CD4-positive, alpha-beta memory T cell (primary cell): Measurements from ENCODE around the gene EMC10. TPM values are rescaled to one million over a fixed set of nuclear protein-coding genes. Genes with fewer than 3 reads are reported as not detected.
"Not testable (repeated sequence)": the region's sequence is repeated elsewhere in the genome, so short reads cannot be mapped to it uniquely, and the experiment has no call there.

Experiments used
- CTCF ChIA-PET: fragments of 350-600 bp; sonication (Branson Sonifier 250); formaldehyde crosslinking; loops from one replicate; lab custom pipeline; 2021; ENCODE audit warnings: inconsistent platforms; ENCODE audit not compliant: partially characterized antibody; lab: Charles Lee
- POLR2A ChIA-PET: fragments of 350-600 bp; sonication (Branson Sonifier 250); formaldehyde crosslinking; loops from one replicate; lab custom pipeline; 2021; ENCODE audit not compliant: partially characterized antibody; lab: Charles Lee
- DNase-seq, 5 donors: peaks; one replicate each; pipeline versions ENCODE4 v3.0.0 to v3.0.0-alpha.2; 2020 to 2022; ENCODE audit warnings: mixed read lengths in 1 of 5
- H3K27ac ChIP-seq: one replicate; pipeline ENCODE4 v1.7.0; 2013; ENCODE audit warnings: low read depth, low read length
- H3K27me3 ChIP-seq: 2 replicates; pipeline ENCODE4 v1.7.0; 2013; ENCODE audit warnings: mild to moderate bottlenecking, low read length, moderate library complexity; ENCODE audit not compliant: insufficient read depth
- H3K36me3 ChIP-seq: 2 replicates; pipeline ENCODE4 v1.7.0; 2013; ENCODE audit warnings: mild to moderate bottlenecking, low read length, moderate library complexity; ENCODE audit not compliant: insufficient read depth
- H3K4me1 ChIP-seq: 2 replicates; pipeline ENCODE4 v1.7.0; 2013; ENCODE audit warnings: mild to moderate bottlenecking, low read length, moderate library complexity; ENCODE audit not compliant: insufficient read depth
- H3K4me3 ChIP-seq, 2 donors: one replicate each; pipeline ENCODE4 v1.7.0; 2013; ENCODE audit warnings: low read length in 2 of 2, mild to moderate bottlenecking in 1 of 2
- H3K9me3 ChIP-seq, 2 donors: one replicate each; pipeline ENCODE4 v1.7.0; 2013; ENCODE audit warnings: low read length in 2 of 2, control low read depth in 1 of 2; ENCODE audit not compliant: control insufficient read depth in 1 of 2
- H3K27ac Mint-ChIP-seq, 7 donors: one replicate each; pipeline ENCODE4 v1.8.0; 2020 to 2021; ENCODE audit warnings: mixed read lengths in 7 of 7, mild to moderate bottlenecking in 6 of 7, inconsistent platforms in 3 of 7, moderate library complexity in 3 of 7
- H3K27me3 Mint-ChIP-seq, 2 donors: one replicate each; pipeline ENCODE4 v1.8.0; 2020 to 2021; ENCODE audit warnings: mixed read lengths in 2 of 2
- H3K36me3 Mint-ChIP-seq, 2 donors: one replicate each; pipeline ENCODE4 v1.8.0; 2020 to 2021; ENCODE audit warnings: mixed read lengths in 2 of 2, inconsistent platforms in 1 of 2, mild to moderate bottlenecking in 1 of 2
- H3K4me1 Mint-ChIP-seq, 4 donors: one replicate each; pipeline ENCODE4 v1.8.0; 2020 to 2021; ENCODE audit warnings: mixed read lengths in 4 of 4, mild to moderate bottlenecking in 1 of 4
- H3K4me3 Mint-ChIP-seq, 8 donors: one replicate each; pipeline ENCODE4 v1.8.0; 2020 to 2021; ENCODE audit warnings: mixed read lengths in 8 of 8, mild to moderate bottlenecking in 7 of 8, moderate library complexity in 6 of 8, inconsistent platforms in 3 of 8
- H3K9me3 Mint-ChIP-seq, 8 donors: one replicate each; pipeline ENCODE4 v1.8.0; 2020 to 2021; ENCODE audit warnings: mixed read lengths in 8 of 8, mild to moderate bottlenecking in 5 of 8, inconsistent platforms in 3 of 8, moderate library complexity in 1 of 8
- intact Hi-C: fragments of 100-400 bp; cut with micrococcal nuclease; formaldehyde crosslinking; loops from one replicate; pipeline ENCODE4 v1.15.1; 2023
- polyA plus RNA-seq, 2 donors: library from polyadenylated mRNA; unstranded; fragments of 300-500 nt; fragmentation: Illumina TruSeq; gene quantifications; one replicate each; pipeline ENCODE4 v1.2.3, GENCODE V29; 2021
- total RNA-seq, 2 experiments: library from RNA; stranded (reverse); gene quantifications; one replicate each; pipeline ENCODE4 v1.2.3, GENCODE V29; 2021

The EMC10 gene
- total and polyA plus RNA-seq, 4 experiments from 2014 or later, result 7.8 to 92.6 (median 46.9) TPM

- H3K27me3 Mint-ChIP-seq, result peaks cover 6 to 22% of the 10 kb centered on the region in 2 donors
- intact Hi-C loops, H3K9me3 ChIP-seq, H3K4me3 ChIP-seq, H3K36me3 Mint-ChIP-seq, H3K4me1 ChIP-seq, H3K27me3 ChIP-seq, H3K27ac ChIP-seq, POLR2A ChIA-PET, H3K36me3 ChIP-seq, H3K9me3 Mint-ChIP-seq, H3K4me1 Mint-ChIP-seq, H3K27ac Mint-ChIP-seq, H3K4me3 Mint-ChIP-seq, CTCF ChIA-PET, DNase-seq: not testable (repeated sequence)
These were observed 37.2 kb upstream of the EMC10 start for GRCh38 chr19:50439130-50439529.

DNA sequence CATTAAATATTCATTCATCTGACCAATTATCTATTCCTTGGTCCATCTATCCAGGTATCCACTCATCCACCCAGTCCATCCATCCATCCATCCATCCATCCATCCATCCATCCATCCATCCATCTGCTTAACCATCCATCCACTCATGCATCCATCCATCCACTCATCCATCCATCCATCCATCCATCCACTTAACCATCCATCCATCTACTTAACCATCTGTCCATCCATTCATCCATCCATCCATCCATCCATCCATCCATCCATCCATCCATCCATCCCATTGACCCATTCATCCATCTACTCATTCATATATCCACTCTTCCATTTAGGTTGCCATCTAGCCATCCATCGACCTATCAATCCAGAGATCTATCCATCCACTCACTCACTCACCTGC is 32.2 kb upstream of the EMC10 start:
- no peaks in the 10 kb centered on the region for H3K27me3 ChIP-seq
- POLR2A ChIA-PET, result no interaction called here
- H3K27ac ChIP-seq, result no peak overlapping the region
- H3K4me1 ChIP-seq, result no peaks in the 10 kb centered on the region
- Mint-ChIP-seq H3K4me1 (peaks cover 0 to 4% (median 1%) of the 10 kb centered on the region in 4 donors), H3K27me3 (peaks cover 10 to 24% of the 10 kb centered on the region in 2 donors), H3K36me3 (no peaks in the 10 kb centered on the region), H3K9me3 (peaks cover 0 to 4% (median 0%) of the 10 kb centered on the region in 8 donors), H3K4me3 (no peak overlapping the region), H3K27ac (no peak overlapping the region)
- intact Hi-C loops, result no loop called here
- H3K36me3 ChIP-seq, result no peaks in the 10 kb centered on the region
- H3K4me3 ChIP-seq, result no peak overlapping the region
- CTCF ChIA-PET, result no interaction called here
- H3K9me3 ChIP-seq, result no peaks in the 10 kb centered on the region
- no peak for DNase-seq

DNA sequence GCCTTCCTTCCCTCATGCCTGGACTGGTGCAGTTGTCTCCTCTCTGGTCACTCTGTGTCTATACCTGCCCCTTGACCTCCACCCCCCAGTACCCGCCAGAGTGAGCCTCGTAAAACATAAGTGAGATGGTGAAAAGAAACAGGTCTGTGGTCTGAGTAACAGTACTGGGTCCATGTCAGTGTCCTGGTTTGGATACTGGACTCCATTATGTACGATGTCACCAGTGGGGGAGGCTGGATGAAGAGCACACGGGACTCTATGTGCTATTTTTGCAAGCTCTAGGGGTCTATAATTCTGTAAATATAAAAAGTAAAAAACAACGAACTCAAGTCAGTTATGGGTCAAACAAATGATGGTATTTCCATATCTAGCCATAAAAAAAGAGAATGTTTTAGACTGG is 29.3 kb upstream of the EMC10 start:
- Histone ChIP-seq H3K27me3 (no peaks in the 10 kb centered on the region), H3K4me1 (no peaks in the 10 kb centered on the region), H3K9me3 (no peaks in the 10 kb centered on the region), H3K27ac (no peak overlapping the region), H3K4me3 (no peak overlapping the region), H3K36me3 (no peaks in the 10 kb centered on the region)
- Mint-ChIP-seq H3K4me1 (peaks cover 0 to 4% (median 1%) of the 10 kb centered on the region in 4 donors), H3K36me3 (no peaks in the 10 kb centered on the region), H3K9me3 (peaks cover 0 to 2% (median 0%) of the 10 kb centered on the region in 8 donors), H3K4me3 (no peak overlapping the region), H3K27ac (peak overlapping the region in 1 of 7 donors; percentile 46), H3K27me3 (peaks cover 6 to 19% of the 10 kb centered on the region in 2 donors)
- no peak for DNase-seq
- POLR2A ChIA-PET, result no interaction called here
- intact Hi-C loops, result no loop called here
- CTCF ChIA-PET, result no interaction called here

DNA sequence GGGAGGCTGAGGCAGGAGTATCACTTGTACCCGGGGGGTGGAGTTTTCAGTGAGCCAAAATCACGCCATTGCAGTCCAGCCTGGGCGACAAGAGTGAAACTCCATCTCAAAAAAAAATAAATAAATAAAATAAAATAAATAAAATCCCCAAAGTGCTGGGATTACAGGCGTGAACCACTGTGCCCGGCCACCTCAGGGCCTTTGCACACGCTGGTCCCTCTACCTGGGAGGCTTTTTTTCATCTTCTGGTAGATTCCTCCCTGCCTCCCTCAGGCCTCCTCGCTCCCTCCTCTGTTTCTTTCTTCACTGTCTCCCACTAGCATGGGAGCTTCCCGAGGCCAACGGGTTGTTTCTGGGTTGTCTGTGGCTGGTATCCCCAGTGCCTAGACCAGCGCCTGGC is 28.6 kb upstream of the EMC10 start:
- Mint-ChIP-seq H3K27me3 (peaks cover 6 to 19% of the 10 kb centered on the region in 2 donors), H3K9me3 (peaks cover 0 to 2% (median 0%) of the 10 kb centered on the region in 8 donors), H3K4me3 (no peak overlapping the region), H3K36me3 (no peaks in the 10 kb centered on the region), H3K4me1 (peaks cover 0 to 4% (median 1%) of the 10 kb centered on the region in 4 donors), H3K27ac (no peak overlapping the region)
- Histone ChIP-seq H3K36me3 (no peaks in the 10 kb centered on the region), H3K9me3 (no peaks in the 10 kb centered on the region), H3K4me1 (no peaks in the 10 kb centered on the region), H3K27ac (no peak overlapping the region), H3K4me3 (no peak overlapping the region), H3K27me3 (no peaks in the 10 kb centered on the region)
- no peak for DNase-seq
- intact Hi-C loops, result no loop called here
- POLR2A ChIA-PET, result no interaction called here
- CTCF ChIA-PET, result no interaction called here

DNA sequence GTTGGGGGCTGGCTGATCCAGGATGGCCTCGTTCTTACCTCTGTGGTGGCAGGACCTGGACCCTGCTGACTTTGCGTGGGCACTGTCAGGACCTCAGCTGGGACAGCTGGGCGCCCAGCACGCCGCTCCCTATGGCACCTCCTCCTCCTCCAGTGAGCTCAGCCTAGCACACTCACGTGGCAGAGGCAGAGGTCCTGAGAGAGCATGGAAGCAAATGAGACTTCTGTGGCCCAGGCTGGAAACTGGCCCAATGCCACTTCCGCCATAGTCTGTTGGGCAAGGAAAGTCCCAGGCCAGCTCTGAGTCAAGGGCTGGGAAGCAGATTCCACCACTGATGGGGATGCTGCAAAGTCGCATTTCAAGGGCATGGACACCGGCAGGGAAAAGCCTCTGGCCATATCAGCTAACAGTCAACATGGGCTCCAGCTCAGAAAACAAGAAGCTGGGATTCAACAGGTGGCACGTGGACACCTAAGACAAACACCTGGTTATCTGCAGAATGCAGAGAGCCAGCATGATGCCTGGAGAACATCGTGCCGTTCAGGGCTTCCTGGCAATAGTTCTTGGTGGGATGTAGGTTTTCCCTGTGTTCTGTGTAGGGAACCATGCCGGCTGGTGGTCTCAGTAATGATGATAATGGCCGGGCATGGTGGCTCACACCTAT is 26.9 kb upstream of the EMC10 start:
- intact Hi-C loops, result no loop called here
- H3K4me3 Mint-ChIP-seq, result no peak overlapping the region
- H3K36me3 ChIP-seq, result no peaks in the 10 kb centered on the region
- no peaks in the 10 kb centered on the region for H3K36me3 Mint-ChIP-seq
- CTCF ChIA-PET, result no interaction called here
- peaks cover 0 to 2% (median 0%) of the 10 kb centered on the region in 8 donors for H3K9me3 Mint-ChIP-seq
- no peak overlapping the region for H3K27ac ChIP-seq
- H3K4me1 ChIP-seq, result no peaks in the 10 kb centered on the region
- POLR2A ChIA-PET, result no interaction called here
- H3K27me3 ChIP-seq, result no peaks in the 10 kb centered on the region
- no peaks in the 10 kb centered on the region for H3K9me3 ChIP-seq
- H3K4me3 ChIP-seq, result no peak overlapping the region
- DNase-seq, result no peak
- H3K27me3 Mint-ChIP-seq, result peaks cover 6 to 10% of the 10 kb centered on the region in 2 donors
- H3K4me1 Mint-ChIP-seq, result peaks cover 0 to 4% (median 1%) of the 10 kb centered on the region in 4 donors
- H3K27ac Mint-ChIP-seq, result no peak overlapping the region

GRCh38 chr19:50450369-50451222 is 25.7 kb upstream of the EMC10 start:
- H3K27me3 ChIP-seq, result no peaks in the 10 kb centered on the region
- no peaks in the 10 kb centered on the region for H3K36me3 ChIP-seq
- H3K9me3 Mint-ChIP-seq, result peaks cover 0 to 2% (median 0%) of the 10 kb centered on the region in 8 donors
- peak overlapping the region in 1 of 8 donors; percentile 43 for H3K4me3 Mint-ChIP-seq
- CTCF ChIA-PET, result no interaction called here
- DNase-seq, result no peak
- H3K27me3 Mint-ChIP-seq, result peaks cover 5 to 10% of the 10 kb centered on the region in 2 donors
- intact Hi-C loops, result no loop called here
- no peaks in the 10 kb centered on the region for H3K36me3 Mint-ChIP-seq
- no peaks in the 10 kb centered on the region for H3K9me3 ChIP-seq
- peak overlapping the region in 2 of 7 donors; percentile 60 to 61 for H3K27ac Mint-ChIP-seq
- no peak overlapping the region for H3K4me3 ChIP-seq
- H3K4me1 Mint-ChIP-seq, result no peaks in the 10 kb centered on the region
- POLR2A ChIA-PET, result no interaction called here
- no peak overlapping the region for H3K27ac ChIP-seq
- no peaks in the 10 kb centered on the region for H3K4me1 ChIP-seq

GRCh38 chr19:50451223-50451534 is 25.1 kb upstream of the EMC10 start:
- Mint-ChIP-seq H3K4me3 (no peak overlapping the region), H3K36me3 (no peaks in the 10 kb centered on the region), H3K27ac (peak overlapping the region in 1 of 7 donors; percentile 61), H3K4me1 (no peaks in the 10 kb centered on the region), H3K9me3 (peaks cover 0 to 2% (median 0%) of the 10 kb centered on the region in 8 donors), H3K27me3 (peaks cover 5 to 16% of the 10 kb centered on the region in 2 donors)
- ChIA-PET POLR2A (no interaction called here), CTCF (no interaction called here)
- H3K27ac ChIP-seq, result no peak overlapping the region
- intact Hi-C loops, result no loop called here
- no peak overlapping the region for H3K4me3 ChIP-seq
- no peaks in the 10 kb centered on the region for H3K9me3 ChIP-seq
- no peaks in the 10 kb centered on the region for H3K27me3 ChIP-seq
- DNase-seq, result no peak
- H3K4me1 ChIP-seq, result no peaks in the 10 kb centered on the region
- no peaks in the 10 kb centered on the region for H3K36me3 ChIP-seq
